GM18870 (cell line): ENCODE measurements around the gene DIP2B.
"Not testable (repeated sequence)": the region's sequence is repeated elsewhere in the genome, so short reads cannot be mapped to it uniquely, and the experiment has no call there.

Source experiments
- ATAC-seq: cut with Tn5 transposase; IDR thresholded peaks from one replicate; pipeline ENCODE4 v1.9.1; 2021; ENCODE audit warnings: moderate library complexity; ENCODE audit not compliant: unreplicated experiment

The DIP2B gene

GRCh38 chr12:50550530-50551223, 45.9 kb downstream of the DIP2B start:
- ATAC-seq = no peak

- no peak for ATAC-seq
These were observed 47.1 kb downstream of the DIP2B start for GRCh38 chr12:50551866-50552265.

DNA sequence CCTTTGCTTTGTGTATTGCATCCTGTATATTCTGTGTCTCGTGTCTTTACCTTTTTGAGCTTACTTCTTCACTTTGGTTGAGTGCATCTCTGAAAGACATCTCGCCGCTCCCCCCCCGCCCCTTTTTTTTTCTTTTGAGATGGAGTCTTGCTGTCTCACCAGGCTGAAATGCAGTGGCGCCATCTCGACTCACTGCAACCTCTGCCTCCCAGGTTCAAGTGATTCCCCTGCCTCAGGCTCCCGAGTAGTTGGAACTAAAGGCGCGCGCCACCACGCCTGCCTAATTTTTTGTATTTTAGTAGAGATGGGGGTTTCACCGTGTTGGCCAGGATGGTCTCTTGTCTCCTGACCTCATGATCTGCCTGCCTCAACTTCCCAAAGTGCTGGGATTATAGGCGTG, 49.9 kb downstream of the DIP2B start:
- ATAC-seq = no peak

- ATAC-seq = no peak
These were observed 50.7 kb downstream of the DIP2B start for GRCh38 chr12:50555471-50555885.

DNA sequence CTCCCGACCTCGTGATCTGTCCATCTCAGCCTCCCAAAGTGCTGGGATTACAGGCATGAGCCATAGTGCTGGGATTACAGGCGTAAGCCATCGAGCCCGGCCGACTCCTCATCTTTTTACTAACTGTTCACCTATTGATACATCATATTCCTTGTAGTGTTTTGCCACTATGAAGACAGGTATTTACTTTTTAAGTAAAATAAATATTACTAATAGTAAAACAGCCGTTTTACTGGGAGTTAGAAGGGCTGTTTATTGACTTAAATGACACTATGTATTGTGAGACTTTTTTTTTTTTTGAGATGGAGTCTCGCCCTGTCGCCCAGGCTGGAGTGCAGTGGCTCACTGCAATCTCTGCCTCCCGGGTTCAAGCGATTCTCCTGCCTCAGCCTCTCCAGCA, 51.5 kb downstream of the DIP2B start:
- ATAC-seq = no peak

- ATAC-seq = not testable (repeated sequence)
These were observed 52.0 kb downstream of the DIP2B start for GRCh38 chr12:50556796-50557195.

DNA sequence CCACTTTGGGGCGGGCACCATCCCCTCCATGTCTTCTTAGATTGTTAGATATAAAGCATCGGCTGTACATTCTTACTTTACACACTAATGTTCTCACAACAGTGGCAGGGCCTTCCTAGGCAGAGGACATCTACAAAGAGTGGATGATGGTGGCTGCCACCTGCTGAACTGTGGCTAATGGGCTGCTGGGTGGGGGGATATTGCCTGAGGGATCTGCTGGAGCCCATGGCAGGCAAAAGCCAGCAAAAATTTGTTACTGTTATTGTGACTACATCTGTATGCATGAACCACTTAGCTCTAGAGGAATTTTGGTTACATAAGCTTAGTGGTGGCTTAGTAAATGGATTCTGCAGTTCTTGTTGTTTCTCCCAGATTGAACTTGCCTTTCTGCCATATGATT, 52.6 kb downstream of the DIP2B start:
- ATAC-seq = no peak

DNA sequence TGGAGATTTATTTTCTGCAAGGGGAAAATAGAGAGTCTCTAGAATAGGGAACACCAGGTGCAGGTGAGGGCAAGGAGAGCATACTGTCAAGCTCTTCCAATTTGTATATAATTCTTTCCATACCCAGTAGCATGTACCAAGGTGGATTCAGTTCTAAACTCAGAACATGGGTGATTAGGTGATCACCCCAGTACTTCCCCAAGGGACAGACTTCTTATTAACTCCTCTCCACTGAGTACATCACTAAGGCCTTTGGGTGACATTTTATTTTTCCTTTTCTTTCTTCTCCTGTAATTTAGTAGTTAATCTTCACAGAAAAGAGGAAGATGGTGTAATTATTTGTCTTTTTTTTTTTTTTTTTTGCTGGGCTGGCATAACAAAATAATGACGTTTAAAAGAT, 54.2 kb downstream of the DIP2B start:
- ATAC-seq = no peak

GRCh38 chr12:50562520-50563433, 58.0 kb downstream of the DIP2B start:
- no peak for ATAC-seq

DNA sequence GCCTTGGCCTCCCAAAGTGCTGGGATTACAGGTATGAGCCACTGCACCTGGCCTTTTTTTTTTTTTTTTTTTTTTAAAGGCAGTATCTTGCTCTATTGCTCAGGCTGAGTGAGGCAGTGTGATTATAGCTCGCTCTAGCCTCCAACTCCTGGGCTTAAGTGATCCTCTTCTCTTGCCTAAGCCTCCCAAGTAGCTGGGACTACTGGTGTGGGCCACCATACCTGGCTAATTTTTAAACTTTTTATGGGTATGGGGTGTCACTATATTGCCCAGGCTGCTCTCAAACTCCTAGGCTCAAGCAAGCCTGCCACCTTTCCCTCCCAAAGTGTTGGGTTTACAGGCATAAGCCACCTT, 58.6 kb downstream of the DIP2B start:
- no peak for ATAC-seq

- ATAC-seq = no peak
These were observed 59.6 kb downstream of the DIP2B start for GRCh38 chr12:50564237-50564947.

GRCh38 chr12:50564948-50565297, 60.1 kb downstream of the DIP2B start:
- no peak for ATAC-seq

- no peak for ATAC-seq
These were observed 61.3 kb downstream of the DIP2B start for GRCh38 chr12:50566066-50566465.

DNA sequence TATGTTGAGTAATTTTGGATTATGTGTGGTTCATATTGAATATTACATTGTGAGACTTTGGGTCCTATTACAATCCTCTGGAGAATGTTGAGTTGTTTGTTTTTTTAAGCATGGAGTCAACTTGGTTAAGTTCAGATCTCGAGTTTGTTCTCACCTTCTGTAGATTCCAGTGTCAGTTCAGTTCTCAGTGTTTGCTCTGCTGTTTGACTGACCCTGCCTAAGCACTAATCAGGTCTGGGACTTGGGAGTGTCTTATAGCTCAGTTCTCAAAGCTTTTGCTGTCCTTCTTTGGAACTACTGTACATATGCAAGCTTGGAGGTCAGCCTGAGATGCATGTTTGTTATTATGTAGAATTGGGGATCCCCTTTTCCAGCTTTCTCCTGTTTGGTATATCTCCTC, 63.1 kb downstream of the DIP2B start:
- ATAC-seq = no peak

- ATAC-seq = no peak
These were observed 63.7 kb downstream of the DIP2B start for GRCh38 chr12:50568338-50569091.

DNA sequence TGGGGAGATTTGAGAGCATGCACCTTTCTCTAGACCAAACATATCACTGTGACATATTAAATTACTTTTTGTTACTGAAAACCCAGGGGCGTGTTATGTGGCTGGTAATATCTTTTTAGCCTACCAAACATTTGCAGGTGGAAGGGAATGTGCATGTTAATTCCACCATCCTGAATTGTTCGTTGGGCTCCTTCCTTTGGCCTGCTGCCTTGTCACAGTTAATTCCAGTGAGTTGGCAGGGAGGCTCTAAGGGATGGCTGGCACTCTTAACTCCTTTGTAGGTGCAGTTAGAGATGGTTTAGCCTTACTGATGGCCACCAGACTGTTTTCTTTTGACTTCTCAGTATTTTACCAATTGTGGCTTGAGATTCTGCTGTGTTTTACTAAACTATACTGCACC, 64.5 kb downstream of the DIP2B start:
- no peak for ATAC-seq

DNA sequence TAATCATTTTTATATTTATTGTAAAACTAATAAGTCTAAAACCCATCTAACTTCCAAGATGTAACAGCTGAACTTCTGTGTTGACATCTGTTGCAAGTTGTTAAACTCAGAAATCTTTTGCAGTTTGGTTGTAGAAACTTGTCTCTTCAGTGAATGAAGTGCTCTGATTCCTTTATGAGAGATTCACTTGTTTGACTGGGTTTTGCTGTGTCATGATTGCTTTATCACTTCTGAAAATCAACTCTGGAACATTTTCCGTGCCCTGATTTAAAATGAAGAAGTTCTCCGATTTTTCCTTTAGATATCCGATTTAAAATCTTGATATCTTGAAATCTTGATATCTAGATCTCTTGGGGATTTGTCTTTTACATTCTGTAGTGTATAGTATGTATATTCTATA, 65.1 kb downstream of the DIP2B start:
- ATAC-seq = no peak

GRCh38 chr12:50571786-50572185, 67.0 kb downstream of the DIP2B start:
- ATAC-seq = no peak

GRCh38 chr12:50572287-50572686, 67.5 kb downstream of the DIP2B start:
- ATAC-seq = no peak

DNA sequence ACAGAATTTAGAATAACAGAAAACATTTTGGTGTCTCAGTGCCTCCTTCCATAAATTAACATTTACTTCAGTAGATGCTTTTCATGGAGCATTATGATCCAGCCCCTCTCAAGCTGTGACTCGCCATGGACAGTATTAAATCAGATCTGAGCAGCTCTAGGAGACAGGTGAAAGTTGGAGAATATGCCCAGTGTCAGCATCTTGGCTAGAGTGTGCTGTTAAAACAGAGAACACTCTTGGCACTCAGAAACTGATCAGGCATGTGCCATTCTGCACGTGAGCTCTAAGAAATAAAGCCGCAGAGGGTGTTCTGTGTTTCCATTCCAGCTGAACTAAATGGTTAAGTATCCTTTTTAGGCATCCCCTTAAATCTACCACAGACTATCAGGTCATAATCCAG, 68.0 kb downstream of the DIP2B start:
- ATAC-seq = no peak

DNA sequence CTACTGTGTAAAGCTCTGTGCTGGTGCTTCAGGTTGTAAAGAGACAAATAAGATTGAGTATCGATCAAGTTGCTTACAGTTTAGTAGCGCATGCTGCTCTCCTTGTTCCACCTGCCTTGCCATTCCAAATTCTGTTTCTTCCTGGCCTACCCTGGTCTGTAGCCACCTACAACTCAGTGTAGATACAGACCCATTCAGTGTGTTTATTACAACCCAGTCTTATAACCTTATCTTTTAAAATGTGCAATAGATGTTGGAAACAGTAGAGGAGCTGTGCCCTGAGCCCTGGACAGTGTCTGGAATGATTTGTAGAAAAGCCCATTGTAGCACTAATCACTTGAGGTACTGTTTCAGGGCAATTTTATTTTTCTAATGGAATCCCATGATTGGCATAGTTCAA, 68.5 kb downstream of the DIP2B start:
- ATAC-seq = no peak
